Psoas muscle (tissue), 8 donors: ENCODE measurements around the gene ZNF528. TPM values are rescaled to one million over a fixed set of nuclear protein-coding genes. Genes with fewer than 3 reads are reported as not detected.

Source experiments
- ATAC-seq, 4 donors: fragments of 200-7000 bp; cut with Tn5 transposase; one replicate each; pipeline ENCODE4 v1.9.1; 2020; ENCODE audit warnings: moderate library complexity in 3 of 4, mild to moderate bottlenecking in 2 of 4
- DNase-seq, 2 donors: peaks; one replicate each; pipeline ENCODE4 v3.0.0-alpha.2; 2020
- H3K27ac ChIP-seq: fragments of 200-600 bp; one replicate; pipeline ENCODE4 v1.8.0; 2022
- H3K27me3 ChIP-seq, 3 donors: fragments of 200-600 bp in 1 of 3; one replicate each; pipeline versions ENCODE4 v1.6.1 to v1.8.0; 2013 to 2022; ENCODE audit warnings: low read length in 2 of 3, mild to moderate bottlenecking in 2 of 3, moderate library complexity in 1 of 3; ENCODE audit not compliant: insufficient read depth in 3 of 3
- H3K36me3 ChIP-seq, 2 donors: fragments of 200-600 bp in 1 of 2; one replicate each; pipeline versions ENCODE4 v1.6.1 to v1.8.0; 2013 to 2022; ENCODE audit warnings: low read depth in 1 of 2, mild to moderate bottlenecking in 1 of 2, moderate library complexity in 1 of 2; ENCODE audit not compliant: insufficient read depth in 1 of 2
- H3K4me1 ChIP-seq: fragments of 200-600 bp; one replicate; pipeline ENCODE4 v1.8.0; 2022
- H3K4me3 ChIP-seq: fragments of 200-600 bp; one replicate; pipeline ENCODE4 v1.8.0; 2022; ENCODE audit warnings: mild to moderate bottlenecking
- H3K9me3 ChIP-seq: fragments of 200-600 bp; one replicate; pipeline ENCODE4 v1.8.0; 2022
- CTCF ChIP-seq: fragments of 200-600 bp; IDR thresholded peaks from one replicate; pipeline ENCODE4 v1.8.0; 2022; ENCODE audit warnings: antibody characterized with exemption
- WGBS, 3 donors: extraction: QIAGEN DNeasy Blood & Tissue Kit; methylation state at CpG; one replicate each; pipeline versions ENCODE4 v1.1.6 to v1.1.7; 2013; 5-methylcytosine and 5-hydroxymethylcytosine counted together
- intact Hi-C, 2 donors: fragments of 100-400 bp; cut with DNase I; formaldehyde crosslinking; loops; one replicate each; pipeline versions ENCODE4 v1.11.0 to v1.14.2; 2022
- polyA plus RNA-seq, 3 donors: library from polyadenylated mRNA; stranded (reverse); fragments of 200-250 nt; gene quantifications; one replicate each; pipeline ENCODE4 v1.2.3, GENCODE V29; 2013
- total RNA-seq, 4 donors: library from RNA; stranded (reverse); fragmentation: NEBNext Ultra II Directional in 2 of 4; extraction: Animal tissue kit (Norgen Biotek cat#: 25700) in 2 of 4; gene quantifications; one replicate each; pipeline versions ENCODE4 v1.2.1 to v1.2.4, GENCODE V29; 2021 to 2023
- donor health status: healthy with polysubstance abuse.
- donor health status: DM: no; HTN: no; CAD: no; lungs with moderate emphysema.
- donor health status: Bipolar disorder and iron deficiency.
- donor health status: healthy.
- donor health status: DM: yes; HTN: yes; CAD: no.
- donor health status: DM: no; HTN: no; CAD: no.
- donor health status: DM: no; HTN: no; CAD: no.
- donor health status: DM: yes; HTN: yes; CAD: no.

ZNF528 gene
- total and polyA plus RNA-seq, 7 donors: 3.0 to 18.3 (median 5.9) TPM

GRCh38 chr19:52428937-52429336, 31.3 kb downstream of the ZNF528 start, which contains the start of gene ZNF534:
ZNF534 (plus strand) TSS chr19:52429148; CDS start chr19:52431475, 2,327 bp downstream.
- 61 to 63% (median 62%) methylated on average over 27 of the region's 27 CpGs for WGBS, 3 donors
- Histone ChIP-seq H3K27ac (no peak within 1 kb of the TSS), H3K27me3 (no peaks in the 10 kb centered on the region), H3K4me1 (no peaks in the 10 kb centered on the region), H3K9me3 (peaks cover 24% of the 10 kb centered on the region), H3K36me3 (peaks cover 0 to 8% of the 10 kb centered on the region in 2 donors), H3K4me3 (no peak within 1 kb of the TSS)
- no peak for DNase-seq
- intact Hi-C loops: no loop called here
- no peak for TF ChIP-seq CTCF
- no peak for ATAC-seq

GRCh38 chr19:52442179-52442578, 44.5 kb downstream of the ZNF528 start:
- Histone ChIP-seq H3K27me3 (no peaks in the 10 kb centered on the region), H3K4me3 (no peak overlapping the region), H3K4me1 (no peaks in the 10 kb centered on the region), H3K36me3 (peaks cover 0 to 3% of the 10 kb centered on the region in 2 donors), H3K9me3 (peaks cover 36% of the 10 kb centered on the region), H3K27ac (no peak overlapping the region)
- ATAC-seq (no peak), DNase-seq (no peak)
- WGBS, 3 donors: 74 to 75% (median 75%) methylated on average over 3 of the region's 3 CpGs
- intact Hi-C loops: no loop called here
- no peak for TF ChIP-seq CTCF

- no peak for DNase-seq
- Histone ChIP-seq H3K36me3 (no peaks in the 10 kb centered on the region), H3K9me3 (peaks cover 29% of the 10 kb centered on the region), H3K27ac (no peak overlapping the region), H3K27me3 (no peaks in the 10 kb centered on the region), H3K4me1 (no peaks in the 10 kb centered on the region), H3K4me3 (no peak overlapping the region)
- no peak for TF ChIP-seq CTCF
- intact Hi-C loops: no loop called here
- 31 to 43% (median 38%) methylated on average over 2 of the region's 2 CpGs for WGBS, 3 donors
- no peak for ATAC-seq
Observed at GRCh38 chr19:52444506-52444905, 46.9 kb downstream of the ZNF528 start.

GRCh38 chr19:52451241-52451640, 53.6 kb downstream of the ZNF528 start:
- Histone ChIP-seq H3K9me3 (peaks cover 45% of the 10 kb centered on the region), H3K27ac (no peak overlapping the region), H3K4me1 (no peaks in the 10 kb centered on the region), H3K4me3 (no peak overlapping the region), H3K36me3 (no peaks in the 10 kb centered on the region), H3K27me3 (peaks cover 0 to 4% (median 0%) of the 10 kb centered on the region in 3 donors)
- WGBS, 3 donors: 18 to 36% (median 23%) methylated on average over 32 to 41 of the region's 41 CpGs
- no peak for TF ChIP-seq CTCF
- intact Hi-C loops: no loop called here
- ATAC-seq (no peak), DNase-seq (no peak)
